Measurements from ENCODE around the gene ZDHHC14. TPM values are rescaled to one million over a fixed set of nuclear protein-coding genes. Genes with fewer than 3 reads are reported as not detected.

ZDHHC14 gene
- total RNA-seq, 1 experiment from 2014 or later: 3.2 TPM

DNA sequence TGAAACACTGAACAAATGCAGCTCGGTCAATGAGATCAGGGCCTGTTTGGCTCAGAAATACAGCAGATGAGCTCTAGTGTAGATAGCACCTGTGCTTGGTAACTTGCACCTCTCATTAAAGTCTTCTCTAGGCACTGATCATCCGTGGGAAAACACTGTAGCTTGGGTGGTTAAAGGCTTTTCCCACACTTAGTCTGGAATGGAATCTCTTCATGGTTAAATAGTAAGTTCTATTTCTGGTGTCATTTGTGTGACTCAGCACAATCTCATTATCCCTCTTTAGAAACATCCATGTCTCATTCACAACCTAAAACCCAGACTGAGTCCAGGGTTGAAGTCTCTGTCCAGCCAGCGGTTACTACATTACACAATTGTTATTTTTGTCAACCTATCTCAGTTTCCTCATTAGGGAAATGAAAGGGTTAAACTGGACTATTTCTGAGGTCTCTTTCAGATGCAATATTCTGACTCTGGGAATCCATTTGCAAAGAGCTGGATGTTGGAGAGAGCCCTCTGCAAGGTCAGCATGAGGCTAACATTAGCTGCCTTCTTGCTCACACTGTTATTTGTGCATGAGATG, 125.0 kb downstream of the ZDHHC14 start:
- DNase-seq (ENCODE audit: low spot score): no peak

GRCh38 chr6:157510323-157511188, 129.6 kb downstream of the ZDHHC14 start:
- no TSS peak for BruUV-seq (replicated peaks)
- TF ChIP-seq, protein P1, sequence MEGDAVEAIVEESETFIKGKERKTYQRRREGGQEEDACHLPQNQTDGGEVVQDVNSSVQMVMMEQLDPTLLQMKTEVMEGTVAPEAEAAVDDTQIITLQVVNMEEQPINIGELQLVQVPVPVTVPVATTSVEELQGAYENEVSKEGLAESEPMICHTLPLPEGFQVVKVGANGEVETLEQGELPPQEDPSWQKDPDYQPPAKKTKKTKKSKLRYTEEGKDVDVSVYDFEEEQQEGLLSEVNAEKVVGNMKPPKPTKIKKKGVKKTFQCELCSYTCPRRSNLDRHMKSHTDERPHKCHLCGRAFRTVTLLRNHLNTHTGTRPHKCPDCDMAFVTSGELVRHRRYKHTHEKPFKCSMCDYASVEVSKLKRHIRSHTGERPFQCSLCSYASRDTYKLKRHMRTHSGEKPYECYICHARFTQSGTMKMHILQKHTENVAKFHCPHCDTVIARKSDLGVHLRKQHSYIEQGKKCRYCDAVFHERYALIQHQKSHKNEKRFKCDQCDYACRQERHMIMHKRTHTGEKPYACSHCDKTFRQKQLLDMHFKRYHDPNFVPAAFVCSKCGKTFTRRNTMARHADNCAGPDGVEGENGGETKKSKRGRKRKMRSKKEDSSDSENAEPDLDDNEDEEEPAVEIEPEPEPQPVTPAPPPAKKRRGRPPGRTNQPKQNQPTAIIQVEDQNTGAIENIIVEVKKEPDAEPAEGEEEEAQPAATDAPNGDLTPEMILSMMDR (conservative IDR thresholded peaks at IDR 0.05; ENCODE audit: low read depth, low read length): no peak
- no peak for TF ChIP-seq EZH2 (IDR thresholded peaks at IDR 0.05; ENCODE audit: borderline replicate concordance, low read depth, low read length, poor library complexity, severe bottlenecking)
- H3K36me3 ChIP-seq (ENCODE audit: insufficient read depth, low read length, poor library complexity, severe bottlenecking): no peaks in the 10 kb centered on the region
- peaks cover 2% of the 10 kb centered on the region for H3K9me3 ChIP-seq (ENCODE audit: low read depth, low read length, poor library complexity, severe bottlenecking)
- CTCF ChIA-PET: no interaction called here
- no peaks in the 10 kb centered on the region for H3K4me1 ChIP-seq (ENCODE audit: insufficient read depth, low read length, poor library complexity, severe bottlenecking)
- H3K27me3 ChIP-seq (replicated peaks; ENCODE audit: insufficient read depth, low read depth, low read length, poor library complexity): no peaks in the 10 kb centered on the region
- POLR2A ChIA-PET (ENCODE audit: low non-redundant PET): no interaction called here
- intact Hi-C loops (cut with micrococcal nuclease; ENCODE audit: unreplicated experiment): no loop called here
- H3K4me3 ChIP-seq (ENCODE audit: low read depth, low read length, poor library complexity, severe bottlenecking): no peak overlapping the region
- H3K27ac ChIP-seq (ENCODE audit: low read depth, low read length, poor library complexity, severe bottlenecking): no peak overlapping the region
- DNase-seq (ENCODE audit: low spot score): no peak

More for the DNA sequence above, 125.0 kb downstream of the ZDHHC14 start:
- H3K4me1 ChIP-seq (ENCODE audit: insufficient read depth, low read length, poor library complexity, severe bottlenecking): no peaks in the 10 kb centered on the region
- no peaks in the 10 kb centered on the region for H3K27me3 ChIP-seq (replicated peaks; ENCODE audit: insufficient read depth, low read depth, low read length, poor library complexity)
- no peak overlapping the region for H3K4me3 ChIP-seq (ENCODE audit: low read depth, low read length, poor library complexity, severe bottlenecking)
- TF ChIP-seq, protein P1 (conservative IDR thresholded peaks at IDR 0.05; ENCODE audit: low read depth, low read length): no peak
- TF ChIP-seq EZH2 (IDR thresholded peaks at IDR 0.05; ENCODE audit: borderline replicate concordance, low read depth, low read length, poor library complexity, severe bottlenecking): no peak
- BruUV-seq (replicated peaks): no TSS peak
- H3K36me3 ChIP-seq (ENCODE audit: insufficient read depth, low read length, poor library complexity, severe bottlenecking): no peaks in the 10 kb centered on the region
- intact Hi-C loops (cut with micrococcal nuclease; ENCODE audit: unreplicated experiment): no loop called here
- POLR2A ChIA-PET (ENCODE audit: low non-redundant PET): no interaction called here
- CTCF ChIA-PET: no interaction called here
- H3K27ac ChIP-seq (ENCODE audit: low read depth, low read length, poor library complexity, severe bottlenecking): no peak overlapping the region
- peaks cover 4% of the 10 kb centered on the region for H3K9me3 ChIP-seq (ENCODE audit: low read depth, low read length, poor library complexity, severe bottlenecking)

GRCh38 chr6:157511682-157512381, 130.8 kb downstream of the ZDHHC14 start:
- intact Hi-C loops (cut with micrococcal nuclease; ENCODE audit: unreplicated experiment): no loop called here
- Histone ChIP-seq H3K36me3 (ENCODE audit: insufficient read depth, low read length, poor library complexity, severe bottlenecking) (no peaks in the 10 kb centered on the region), H3K4me1 (ENCODE audit: insufficient read depth, low read length, poor library complexity, severe bottlenecking) (no peaks in the 10 kb centered on the region), H3K4me3 (ENCODE audit: low read depth, low read length, poor library complexity, severe bottlenecking) (no peak overlapping the region), H3K27ac (ENCODE audit: low read depth, low read length, poor library complexity, severe bottlenecking) (no peak overlapping the region), H3K9me3 (ENCODE audit: low read depth, low read length, poor library complexity, severe bottlenecking) (no peaks in the 10 kb centered on the region), H3K27me3 (replicated peaks; ENCODE audit: insufficient read depth, low read depth, low read length, poor library complexity) (no peaks in the 10 kb centered on the region)
- TF ChIP-seq, protein P1 (conservative IDR thresholded peaks at IDR 0.05; ENCODE audit: low read depth, low read length): no peak
- no peak for TF ChIP-seq EZH2 (IDR thresholded peaks at IDR 0.05; ENCODE audit: borderline replicate concordance, low read depth, low read length, poor library complexity, severe bottlenecking)
- no TSS peak for BruUV-seq (replicated peaks)
- DNase-seq (ENCODE audit: low spot score): no peak
- CTCF ChIA-PET: no interaction called here
- POLR2A ChIA-PET (ENCODE audit: low non-redundant PET): no interaction called here

Measured in A673 (cell line).